ENCODE data around the gene PGLYRP4.

- TF ChIP-seq CTCF (IDR thresholded peaks at IDR 0.05; ENCODE audit: low read length) (no peak), EZH2 (optimal IDR thresholded peaks at IDR 0.05; ENCODE audit: low read depth, low read length) (no peak)
Observed at GRCh38 chr1:153348511-153349362, at the start of gene PGLYRP4.
